ENCODE results near the gene PDE4D. TPM values are rescaled to one million over a fixed set of nuclear protein-coding genes. Genes with fewer than 3 reads are reported as not detected.

Gene PDE4D
- total and polyA plus RNA-seq, 4 donors: 12.8 to 167 (median 44.5) TPM

DNA sequence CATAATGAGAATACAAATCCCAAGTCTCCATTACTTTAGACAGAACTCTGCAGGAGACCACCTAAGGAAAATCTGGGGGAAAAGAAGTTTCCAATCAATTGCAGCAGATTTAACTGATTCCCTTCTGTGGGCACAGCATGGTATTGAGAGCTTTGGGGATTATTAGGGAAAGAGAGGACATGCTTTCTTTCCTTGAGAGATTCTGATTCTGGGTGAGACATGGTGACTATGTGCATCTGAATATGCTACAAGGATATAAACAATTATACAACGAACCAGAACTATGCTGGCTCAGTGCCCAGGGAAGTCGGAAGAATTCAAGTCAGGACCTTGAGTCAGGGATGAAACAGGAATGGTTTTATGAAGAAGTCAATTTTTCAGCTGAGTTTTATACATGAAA is 183.7 kb downstream of the PDE4D start:
- H3K4me1 ChIP-seq (ENCODE audit: control insufficient read depth in 5 of 5, insufficient read depth in 5 of 5, low read length in 5 of 5): peaks cover 0 to 50% (median 5%) of the 10 kb centered on the region in 5 donors
- ATAC-seq (ENCODE audit: insufficient read depth, low FRiP score) (no peak), DNase-seq (peak; percentile 65 to 84 (median 82))
- H3K36me3 ChIP-seq (ENCODE audit: control insufficient read depth in 4 of 4, insufficient read depth in 4 of 4, low read length in 4 of 4): peaks cover 0 to 4% (median 1%) of the 10 kb centered on the region in 4 donors
- no peak overlapping the region for H3K27ac ChIP-seq (ENCODE audit: low read depth in 1 of 2, low read length in 1 of 2)
- H3K4me3 ChIP-seq: no peak overlapping the region
- H3K9ac ChIP-seq (ENCODE audit: insufficient read depth in 1 of 2, low read length in 2 of 2): no peak overlapping the region
- WGBS, 2 donors: 33 to 56% methylated on average over 2 of the region's 2 CpGs
- TF ChIP-seq, protein P1, sequence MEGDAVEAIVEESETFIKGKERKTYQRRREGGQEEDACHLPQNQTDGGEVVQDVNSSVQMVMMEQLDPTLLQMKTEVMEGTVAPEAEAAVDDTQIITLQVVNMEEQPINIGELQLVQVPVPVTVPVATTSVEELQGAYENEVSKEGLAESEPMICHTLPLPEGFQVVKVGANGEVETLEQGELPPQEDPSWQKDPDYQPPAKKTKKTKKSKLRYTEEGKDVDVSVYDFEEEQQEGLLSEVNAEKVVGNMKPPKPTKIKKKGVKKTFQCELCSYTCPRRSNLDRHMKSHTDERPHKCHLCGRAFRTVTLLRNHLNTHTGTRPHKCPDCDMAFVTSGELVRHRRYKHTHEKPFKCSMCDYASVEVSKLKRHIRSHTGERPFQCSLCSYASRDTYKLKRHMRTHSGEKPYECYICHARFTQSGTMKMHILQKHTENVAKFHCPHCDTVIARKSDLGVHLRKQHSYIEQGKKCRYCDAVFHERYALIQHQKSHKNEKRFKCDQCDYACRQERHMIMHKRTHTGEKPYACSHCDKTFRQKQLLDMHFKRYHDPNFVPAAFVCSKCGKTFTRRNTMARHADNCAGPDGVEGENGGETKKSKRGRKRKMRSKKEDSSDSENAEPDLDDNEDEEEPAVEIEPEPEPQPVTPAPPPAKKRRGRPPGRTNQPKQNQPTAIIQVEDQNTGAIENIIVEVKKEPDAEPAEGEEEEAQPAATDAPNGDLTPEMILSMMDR (IDR thresholded peaks at IDR 0.05; ENCODE audit: control extremely low read depth, extremely low read depth): no peak
- peaks cover 0 to 8% (median 2%) of the 10 kb centered on the region in 4 donors for H3K9me3 ChIP-seq (ENCODE audit: control insufficient read depth in 4 of 4, insufficient read depth in 3 of 4, low read length in 3 of 4)
- no peaks in the 10 kb centered on the region for H3K27me3 ChIP-seq (ENCODE audit: control insufficient read depth in 3 of 3, insufficient read depth in 3 of 3, low read length in 2 of 3)

DNA sequence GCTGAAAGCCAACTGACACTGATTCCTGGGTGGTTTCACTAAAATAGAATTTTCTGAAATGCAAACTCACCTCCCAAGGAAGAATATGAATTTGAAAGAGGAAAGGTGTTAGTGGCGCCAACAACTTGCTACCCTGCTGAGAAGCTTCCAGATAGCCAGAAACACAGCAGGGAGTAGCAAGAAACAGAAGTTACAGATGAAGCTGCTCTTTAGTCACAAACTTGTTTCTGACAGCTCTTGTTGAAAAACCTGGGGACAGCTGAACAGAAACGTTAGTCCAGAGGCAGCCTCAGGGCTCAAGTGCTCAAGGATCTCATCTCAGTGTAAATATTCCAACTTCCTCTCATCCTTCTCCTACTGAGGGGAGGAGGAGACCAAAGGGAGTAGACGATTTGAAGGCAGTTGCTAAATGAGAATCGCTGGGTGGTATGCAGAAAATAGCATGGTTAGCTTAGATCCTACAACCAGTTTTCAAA is 184.1 kb downstream of the PDE4D start:
- 40 to 51% methylated on average over 4 of the region's 4 CpGs for WGBS, 2 donors
- Histone ChIP-seq H3K9ac (ENCODE audit: insufficient read depth in 1 of 2, low read length in 2 of 2) (no peak overlapping the region), H3K9me3 (ENCODE audit: control insufficient read depth in 4 of 4, insufficient read depth in 3 of 4, low read length in 3 of 4) (peaks cover 0 to 8% (median 2%) of the 10 kb centered on the region in 4 donors), H3K4me3 (no peak overlapping the region), H3K27me3 (ENCODE audit: control insufficient read depth in 3 of 3, insufficient read depth in 3 of 3, low read length in 2 of 3) (no peaks in the 10 kb centered on the region), H3K36me3 (ENCODE audit: control insufficient read depth in 4 of 4, insufficient read depth in 4 of 4, low read length in 4 of 4) (peaks cover 0 to 4% (median 1%) of the 10 kb centered on the region in 4 donors), H3K4me1 (ENCODE audit: control insufficient read depth in 5 of 5, insufficient read depth in 5 of 5, low read length in 5 of 5) (peaks cover 0 to 54% (median 5%) of the 10 kb centered on the region in 5 donors), H3K27ac (ENCODE audit: low read depth in 1 of 2, low read length in 1 of 2) (no peak overlapping the region)
- ATAC-seq (ENCODE audit: insufficient read depth, low FRiP score): no peak
- TF ChIP-seq, protein P1 (IDR thresholded peaks at IDR 0.05; ENCODE audit: control extremely low read depth, extremely low read depth): no peak
- DNase-seq: peak in 2 of 3 donors; percentile 62 to 70

DNA sequence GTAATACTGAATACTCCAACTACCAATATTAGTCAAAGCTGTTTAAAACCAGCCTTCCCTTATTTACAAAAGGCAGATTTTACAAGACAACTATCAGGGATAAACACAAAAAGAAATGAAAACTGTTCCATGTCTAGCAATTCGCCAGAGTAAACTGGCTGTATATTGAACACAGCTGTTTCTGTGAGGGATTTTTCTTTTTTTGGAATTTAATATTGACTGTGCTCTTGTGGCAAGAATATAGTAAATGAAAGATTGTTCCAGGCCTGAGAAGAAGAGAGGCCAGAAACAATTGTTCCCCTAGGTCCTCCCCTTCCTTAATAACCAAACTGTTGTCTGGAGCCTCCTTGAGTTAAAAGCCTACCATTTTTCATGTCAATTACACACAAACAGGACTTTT is 188.6 kb downstream of the PDE4D start:
- Histone ChIP-seq H3K9me3 (ENCODE audit: control insufficient read depth in 4 of 4, insufficient read depth in 3 of 4, low read length in 3 of 4) (no peaks in the 10 kb centered on the region), H3K36me3 (ENCODE audit: control insufficient read depth in 4 of 4, insufficient read depth in 4 of 4, low read length in 4 of 4) (no peaks in the 10 kb centered on the region), H3K27ac (ENCODE audit: low read depth in 1 of 2, low read length in 1 of 2) (no peak overlapping the region), H3K4me3 (no peak overlapping the region), H3K9ac (ENCODE audit: insufficient read depth in 1 of 2, low read length in 2 of 2) (no peak overlapping the region), H3K27me3 (ENCODE audit: control insufficient read depth in 3 of 3, insufficient read depth in 3 of 3, low read length in 2 of 3) (no peaks in the 10 kb centered on the region), H3K4me1 (ENCODE audit: control insufficient read depth in 5 of 5, insufficient read depth in 5 of 5, low read length in 5 of 5) (peaks cover 0 to 45% (median 5%) of the 10 kb centered on the region in 5 donors)
- TF ChIP-seq, protein P1 (IDR thresholded peaks at IDR 0.05; ENCODE audit: control extremely low read depth, extremely low read depth): no peak
- 68 to 83% methylated on average over 1 of the region's 1 CpG for WGBS, 2 donors
- ATAC-seq (ENCODE audit: insufficient read depth, low FRiP score) (no peak), DNase-seq (peak in 2 of 3 donors; percentile 92)

DNA sequence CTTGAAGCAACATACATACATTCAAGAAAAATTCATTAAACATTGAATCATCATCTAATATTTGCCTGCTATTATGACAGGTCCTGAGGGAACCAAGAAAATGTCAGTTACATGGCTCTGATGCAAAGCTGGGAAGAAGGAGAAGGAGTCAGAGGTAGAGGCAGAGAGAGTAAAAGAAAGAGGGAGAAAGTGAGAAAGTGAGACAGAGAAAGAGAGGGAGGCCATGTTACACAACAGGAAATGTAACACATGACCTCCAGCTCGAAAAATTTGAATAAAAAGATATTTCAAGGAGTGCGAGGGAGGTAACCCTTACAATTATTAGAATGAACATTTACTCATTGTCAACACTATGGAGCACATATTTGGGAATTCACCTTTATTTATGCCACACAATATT is 189.7 kb downstream of the PDE4D start:
- Histone ChIP-seq H3K36me3 (ENCODE audit: control insufficient read depth in 4 of 4, insufficient read depth in 4 of 4, low read length in 4 of 4) (no peaks in the 10 kb centered on the region), H3K27ac (ENCODE audit: low read depth in 1 of 2, low read length in 1 of 2) (no peak overlapping the region), H3K9me3 (ENCODE audit: control insufficient read depth in 4 of 4, insufficient read depth in 3 of 4, low read length in 3 of 4) (no peaks in the 10 kb centered on the region), H3K4me3 (no peak overlapping the region), H3K4me1 (ENCODE audit: control insufficient read depth in 5 of 5, insufficient read depth in 5 of 5, low read length in 5 of 5) (peaks cover 0 to 33% (median 0%) of the 10 kb centered on the region in 5 donors), H3K27me3 (ENCODE audit: control insufficient read depth in 3 of 3, insufficient read depth in 3 of 3, low read length in 2 of 3) (no peaks in the 10 kb centered on the region), H3K9ac (ENCODE audit: insufficient read depth in 1 of 2, low read length in 2 of 2) (no peak overlapping the region)
- TF ChIP-seq, protein P1 (IDR thresholded peaks at IDR 0.05; ENCODE audit: control extremely low read depth, extremely low read depth): no peak
- WGBS, 2 donors: 55 to 76% methylated on average over 2 of the region's 2 CpGs
- DNase-seq (no peak), ATAC-seq (ENCODE audit: insufficient read depth, low FRiP score) (no peak)

All from lung (tissue), 12 donors.